H1 (cell line): Measurements from ENCODE around the gene HLA-DOB. TPM values are rescaled to one million over a fixed set of nuclear protein-coding genes. Genes with fewer than 3 reads are reported as not detected.

Experiments used
- ASH2L ChIP-seq: fragments of 200-600, 300-600 bp; sonication (generic); IDR thresholded peaks from one replicate; pipeline ENCODE4 v1.7.1; 2017; ENCODE audit warnings: low read length
- BACH1 ChIP-seq: IDR thresholded peaks from 2 replicates; pipeline ENCODE4 v1.6.1; 2012; ENCODE audit warnings: low read length, improper control_type of control experiment
- KDM1A ChIP-seq: fragments of 200-600, 300-600 bp; sonication (generic); IDR thresholded peaks from 2 replicates; pipeline ENCODE4 v1.7.1; 2016; ENCODE audit warnings: mild to moderate bottlenecking, low read length, borderline replicate concordance
- POLR2A ChIP-seq, 2 experiments: IDR thresholded peaks; 1 replicate in 1 of 2; 2 replicates in 1 of 2; pipeline ENCODE4 v1.6.1; 2011; ENCODE audit warnings: low read depth in 2 of 2, low read length in 2 of 2, mild to moderate bottlenecking in 2 of 2; ENCODE audit errors: control extremely low read depth in 1 of 2
- RBBP5 ChIP-seq: IDR thresholded peaks from 2 replicates; pipeline ENCODE4 v1.7.1; 2012; ENCODE audit warnings: low read depth, mild to moderate bottlenecking, inconsistent platforms, low read length, moderate library complexity, borderline replicate concordance
- SAP30 ChIP-seq: fragments of 300-600 bp; sonication (generic); IDR thresholded peaks from 2 replicates; pipeline ENCODE4 v1.7.1; 2012; ENCODE audit warnings: low read length, moderate library complexity, mild to moderate bottlenecking, inconsistent platforms; ENCODE audit not compliant: insufficient read depth, insufficient replicate concordance
- SIN3A ChIP-seq, 2 experiments: IDR thresholded peaks in 1 of 2; conservative IDR thresholded peaks in 1 of 2; 2 replicates each; pipeline ENCODE4 v1.6.1; 2011 to 2012; ENCODE audit warnings: low read length in 2 of 2, improper control_type of control experiment in 1 of 2, low read depth in 1 of 2, mild to moderate bottlenecking in 1 of 2
- SIRT6 ChIP-seq: IDR thresholded peaks from one replicate; pipeline ENCODE4 v1.7.1; 2012; ENCODE audit warnings: low read length, inconsistent platforms
- SP1 ChIP-seq: IDR thresholded peaks from 2 replicates; pipeline ENCODE4 v1.6.1; 2011; ENCODE audit warnings: low read depth, low read length
- SP4 ChIP-seq: IDR thresholded peaks from 2 replicates; pipeline ENCODE4 v1.6.1; 2012; ENCODE audit warnings: low read length, inconsistent platforms
- TAF7 ChIP-seq: optimal IDR thresholded peaks from 2 replicates; pipeline ENCODE3; 2011; ENCODE audit warnings: low read depth, mild to moderate bottlenecking, inconsistent platforms, low read length, moderate library complexity, borderline replicate concordance
- TEAD4 ChIP-seq: IDR thresholded peaks from 2 replicates; pipeline ENCODE4 v1.6.1; 2012; ENCODE audit warnings: low read depth, low read length, inconsistent platforms, mixed read lengths
- polyA plus RNA-seq, 7 experiments: library from polyadenylated mRNA; depleted of rRNA in 3 of 7; stranded (reverse) in 5 of 7; unstranded in 2 of 7; fragments of >200 nt in 5 of 7; fragments of 200-250 nt in 2 of 7; gene quantifications; 1 replicate in 5 of 7; 2 replicates in 1 of 7; 4 replicates in 1 of 7; pipeline versions ENCODE4 v1.2.1 to v1.2.3, GENCODE V29; 2011 to 2013; ENCODE audit warnings: missing spikeins in 2 of 7, mixed read lengths in 2 of 7
- total RNA-seq: library from RNA; stranded (reverse); fragmentation: NEBNext Ultra II Directional; extraction: Animal tissue kit (Norgen Biotek cat#: 25700); gene quantifications from 2 replicates; pipeline ENCODE4 v1.2.1, GENCODE V29; 2021
- TF ChIP-seq, protein P1 (sequence below): fragments of 300-600 bp; sonication (generic); IDR thresholded peaks from 2 replicates; pipeline ENCODE4 v1.7.1; 2012; ENCODE audit warnings: low read length, moderate library complexity, mild to moderate bottlenecking, inconsistent platforms; ENCODE audit not compliant: insufficient replicate concordance

Gene HLA-DOB
- total and polyA plus RNA-seq, 2 of the 8 experiments (the other 6 are each of a cell fraction or from before 2014, with no cell fraction given), result 0.35 TPM; not detected in 1

DNA sequence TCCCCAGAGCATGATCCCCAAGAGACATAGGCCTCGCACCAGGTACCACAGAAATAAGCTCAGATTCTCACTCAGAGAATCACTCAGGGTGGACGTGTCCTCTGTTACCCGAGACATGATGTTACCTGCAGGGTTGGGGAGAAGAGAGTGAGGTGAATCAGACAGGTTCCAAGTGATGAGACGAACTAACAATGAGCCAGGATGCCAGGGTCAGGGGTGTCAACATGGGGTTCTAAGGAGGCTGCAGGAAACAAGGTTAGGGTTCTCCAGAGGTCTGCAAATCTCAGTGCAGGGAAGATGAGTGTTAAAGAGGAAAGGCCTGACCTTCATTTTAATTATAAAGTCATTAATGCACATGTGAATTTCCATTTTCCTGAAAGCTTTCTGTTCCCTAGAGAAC is 34.2 kb upstream of the HLA-DOB start (continued):
- TF ChIP-seq, protein P1, sequence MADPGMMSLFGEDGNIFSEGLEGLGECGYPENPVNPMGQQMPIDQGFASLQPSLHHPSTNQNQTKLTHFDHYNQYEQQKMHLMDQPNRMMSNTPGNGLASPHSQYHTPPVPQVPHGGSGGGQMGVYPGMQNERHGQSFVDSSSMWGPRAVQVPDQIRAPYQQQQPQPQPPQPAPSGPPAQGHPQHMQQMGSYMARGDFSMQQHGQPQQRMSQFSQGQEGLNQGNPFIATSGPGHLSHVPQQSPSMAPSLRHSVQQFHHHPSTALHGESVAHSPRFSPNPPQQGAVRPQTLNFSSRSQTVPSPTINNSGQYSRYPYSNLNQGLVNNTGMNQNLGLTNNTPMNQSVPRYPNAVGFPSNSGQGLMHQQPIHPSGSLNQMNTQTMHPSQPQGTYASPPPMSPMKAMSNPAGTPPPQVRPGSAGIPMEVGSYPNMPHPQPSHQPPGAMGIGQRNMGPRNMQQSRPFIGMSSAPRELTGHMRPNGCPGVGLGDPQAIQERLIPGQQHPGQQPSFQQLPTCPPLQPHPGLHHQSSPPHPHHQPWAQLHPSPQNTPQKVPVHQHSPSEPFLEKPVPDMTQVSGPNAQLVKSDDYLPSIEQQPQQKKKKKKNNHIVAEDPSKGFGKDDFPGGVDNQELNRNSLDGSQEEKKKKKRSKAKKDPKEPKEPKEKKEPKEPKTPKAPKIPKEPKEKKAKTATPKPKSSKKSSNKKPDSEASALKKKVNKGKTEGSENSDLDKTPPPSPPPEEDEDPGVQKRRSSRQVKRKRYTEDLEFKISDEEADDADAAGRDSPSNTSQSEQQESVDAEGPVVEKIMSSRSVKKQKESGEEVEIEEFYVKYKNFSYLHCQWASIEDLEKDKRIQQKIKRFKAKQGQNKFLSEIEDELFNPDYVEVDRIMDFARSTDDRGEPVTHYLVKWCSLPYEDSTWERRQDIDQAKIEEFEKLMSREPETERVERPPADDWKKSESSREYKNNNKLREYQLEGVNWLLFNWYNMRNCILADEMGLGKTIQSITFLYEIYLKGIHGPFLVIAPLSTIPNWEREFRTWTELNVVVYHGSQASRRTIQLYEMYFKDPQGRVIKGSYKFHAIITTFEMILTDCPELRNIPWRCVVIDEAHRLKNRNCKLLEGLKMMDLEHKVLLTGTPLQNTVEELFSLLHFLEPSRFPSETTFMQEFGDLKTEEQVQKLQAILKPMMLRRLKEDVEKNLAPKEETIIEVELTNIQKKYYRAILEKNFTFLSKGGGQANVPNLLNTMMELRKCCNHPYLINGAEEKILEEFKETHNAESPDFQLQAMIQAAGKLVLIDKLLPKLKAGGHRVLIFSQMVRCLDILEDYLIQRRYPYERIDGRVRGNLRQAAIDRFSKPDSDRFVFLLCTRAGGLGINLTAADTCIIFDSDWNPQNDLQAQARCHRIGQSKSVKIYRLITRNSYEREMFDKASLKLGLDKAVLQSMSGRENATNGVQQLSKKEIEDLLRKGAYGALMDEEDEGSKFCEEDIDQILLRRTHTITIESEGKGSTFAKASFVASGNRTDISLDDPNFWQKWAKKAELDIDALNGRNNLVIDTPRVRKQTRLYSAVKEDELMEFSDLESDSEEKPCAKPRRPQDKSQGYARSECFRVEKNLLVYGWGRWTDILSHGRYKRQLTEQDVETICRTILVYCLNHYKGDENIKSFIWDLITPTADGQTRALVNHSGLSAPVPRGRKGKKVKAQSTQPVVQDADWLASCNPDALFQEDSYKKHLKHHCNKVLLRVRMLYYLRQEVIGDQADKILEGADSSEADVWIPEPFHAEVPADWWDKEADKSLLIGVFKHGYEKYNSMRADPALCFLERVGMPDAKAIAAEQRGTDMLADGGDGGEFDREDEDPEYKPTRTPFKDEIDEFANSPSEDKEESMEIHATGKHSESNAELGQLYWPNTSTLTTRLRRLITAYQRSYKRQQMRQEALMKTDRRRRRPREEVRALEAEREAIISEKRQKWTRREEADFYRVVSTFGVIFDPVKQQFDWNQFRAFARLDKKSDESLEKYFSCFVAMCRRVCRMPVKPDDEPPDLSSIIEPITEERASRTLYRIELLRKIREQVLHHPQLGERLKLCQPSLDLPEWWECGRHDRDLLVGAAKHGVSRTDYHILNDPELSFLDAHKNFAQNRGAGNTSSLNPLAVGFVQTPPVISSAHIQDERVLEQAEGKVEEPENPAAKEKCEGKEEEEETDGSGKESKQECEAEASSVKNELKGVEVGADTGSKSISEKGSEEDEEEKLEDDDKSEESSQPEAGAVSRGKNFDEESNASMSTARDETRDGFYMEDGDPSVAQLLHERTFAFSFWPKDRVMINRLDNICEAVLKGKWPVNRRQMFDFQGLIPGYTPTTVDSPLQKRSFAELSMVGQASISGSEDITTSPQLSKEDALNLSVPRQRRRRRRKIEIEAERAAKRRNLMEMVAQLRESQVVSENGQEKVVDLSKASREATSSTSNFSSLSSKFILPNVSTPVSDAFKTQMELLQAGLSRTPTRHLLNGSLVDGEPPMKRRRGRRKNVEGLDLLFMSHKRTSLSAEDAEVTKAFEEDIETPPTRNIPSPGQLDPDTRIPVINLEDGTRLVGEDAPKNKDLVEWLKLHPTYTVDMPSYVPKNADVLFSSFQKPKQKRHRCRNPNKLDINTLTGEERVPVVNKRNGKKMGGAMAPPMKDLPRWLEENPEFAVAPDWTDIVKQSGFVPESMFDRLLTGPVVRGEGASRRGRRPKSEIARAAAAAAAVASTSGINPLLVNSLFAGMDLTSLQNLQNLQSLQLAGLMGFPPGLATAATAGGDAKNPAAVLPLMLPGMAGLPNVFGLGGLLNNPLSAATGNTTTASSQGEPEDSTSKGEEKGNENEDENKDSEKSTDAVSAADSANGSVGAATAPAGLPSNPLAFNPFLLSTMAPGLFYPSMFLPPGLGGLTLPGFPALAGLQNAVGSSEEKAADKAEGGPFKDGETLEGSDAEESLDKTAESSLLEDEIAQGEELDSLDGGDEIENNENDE, result no peak
- no peak for TF ChIP-seq TEAD4
- no peak for TF ChIP-seq POLR2A (IDR thresholded peaks at IDR 0.05; ENCODE audit: control extremely low read depth in 1 of 2, low read depth in 2 of 2, low read length in 2 of 2)
- no peak for TF ChIP-seq SIN3A (conservative IDR thresholded peaks at IDR 0.05 in 1 of 2, IDR thresholded peaks at IDR 0.05 in 1 of 2; ENCODE audit: low read depth in 1 of 2, low read length in 2 of 2)
- TF ChIP-seq BACH1, result no peak
- no peak for TF ChIP-seq SIRT6
- TF ChIP-seq SAP30, result no peak
- TF ChIP-seq RBBP5, result no peak
- no peak for TF ChIP-seq SP4
- TF ChIP-seq ASH2L, result no peak
- TF ChIP-seq KDM1A, result no peak
- no peak for TF ChIP-seq SP1
- TF ChIP-seq TAF7, result no peak
